Measurements from ENCODE around the gene STARD3.

- no peak for TF ChIP-seq POLR2A (IDR thresholded peaks at IDR 0.05)
- TF ChIP-seq CTCF (IDR thresholded peaks at IDR 0.05) = no peak
Observed at GRCh38 chr17:39650121-39650579, 13.2 kb downstream of the STARD3 start.

All from ovary (tissue), 3 donors.